UCSD-AML1 (cell line): ENCODE data around the gene FCN1.
"Not testable (repeated sequence)": the region's sequence is repeated elsewhere in the genome, so short reads cannot be mapped to it uniquely, and the experiment has no call there.

Source experiments
- DNase-seq: peaks from one replicate; lab custom pipeline; 2025; ENCODE audit not compliant: unreplicated experiment; lab: John Stamatoyannopoulos, UW

FCN1 gene

GRCh38 chr9:134917431-134918373 is at the start of gene FCN1:
Gene FCN1, minus strand, starts transcription at chr9:134917912. Its CDS starts 41 bp downstream, at chr9:134917871.
- peak; percentile 42 for DNase-seq

DNA sequence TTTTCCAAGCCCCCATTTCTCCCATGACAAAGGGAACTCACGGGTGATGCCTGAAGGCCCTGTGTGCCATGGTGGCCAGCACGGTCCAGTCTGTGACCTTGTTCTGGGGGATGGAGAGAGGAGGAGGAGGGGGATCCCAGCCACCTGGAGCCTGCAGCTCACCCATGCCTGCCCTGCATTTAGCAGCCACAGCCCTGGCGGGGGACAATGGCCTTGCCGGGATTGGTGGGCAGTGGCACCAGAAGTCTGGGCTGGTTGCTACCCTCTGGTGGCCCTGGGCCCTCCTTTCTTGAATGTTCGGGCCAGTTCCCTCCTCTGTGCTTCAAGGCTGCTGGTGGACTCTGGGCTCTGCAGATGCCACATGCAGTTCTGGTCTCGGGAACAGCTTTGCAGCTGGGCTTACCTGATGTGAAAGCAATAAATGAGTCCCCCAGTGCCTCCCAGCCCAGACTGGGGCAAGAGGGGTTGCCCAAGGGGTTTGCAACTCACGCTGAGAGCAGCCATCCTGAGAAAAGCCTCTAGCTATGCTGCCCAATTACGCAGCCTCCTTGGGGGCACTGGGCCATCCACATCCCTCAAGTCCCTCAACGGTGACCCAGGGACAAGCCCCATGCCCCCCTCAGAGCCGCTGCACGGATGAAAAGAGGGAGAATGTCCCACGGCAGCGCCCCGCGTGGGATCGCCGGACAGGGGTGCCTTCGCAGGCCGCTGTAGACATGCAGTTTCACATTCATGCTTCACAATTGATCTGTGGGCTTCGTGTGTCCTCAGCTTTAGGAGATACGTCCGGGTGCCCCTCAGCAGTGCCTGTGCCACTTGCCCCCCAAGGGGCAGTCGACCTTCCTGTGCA is 49.2 kb upstream of the FCN1 start:
- no peak for DNase-seq

GRCh38 chr9:134966270-134966669 is 48.6 kb upstream of the FCN1 start:
- no peak for DNase-seq

DNA sequence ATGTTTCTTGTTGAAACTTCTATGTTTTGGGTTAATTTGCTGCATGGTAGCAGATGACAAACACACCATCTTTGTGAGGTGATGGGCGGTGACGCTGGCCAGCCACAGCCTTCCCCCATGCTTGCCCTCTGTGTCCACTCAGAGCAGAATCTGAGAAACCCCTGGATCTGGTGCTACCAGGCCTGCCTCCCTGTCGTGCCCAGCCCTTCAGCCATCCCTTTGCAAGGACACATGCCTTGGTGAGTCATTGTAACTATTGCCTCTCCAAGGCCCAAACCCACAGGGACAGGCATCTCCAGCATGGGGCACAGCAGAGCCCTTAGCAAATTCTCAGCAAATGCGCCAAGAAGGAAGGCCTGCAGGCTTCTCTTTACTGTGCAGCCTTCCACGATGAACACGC is 48.1 kb upstream of the FCN1 start:
- no peak for DNase-seq

- no peak for DNase-seq
These were observed 47.7 kb upstream of the FCN1 start for GRCh38 chr9:134965411-134965810.

DNA sequence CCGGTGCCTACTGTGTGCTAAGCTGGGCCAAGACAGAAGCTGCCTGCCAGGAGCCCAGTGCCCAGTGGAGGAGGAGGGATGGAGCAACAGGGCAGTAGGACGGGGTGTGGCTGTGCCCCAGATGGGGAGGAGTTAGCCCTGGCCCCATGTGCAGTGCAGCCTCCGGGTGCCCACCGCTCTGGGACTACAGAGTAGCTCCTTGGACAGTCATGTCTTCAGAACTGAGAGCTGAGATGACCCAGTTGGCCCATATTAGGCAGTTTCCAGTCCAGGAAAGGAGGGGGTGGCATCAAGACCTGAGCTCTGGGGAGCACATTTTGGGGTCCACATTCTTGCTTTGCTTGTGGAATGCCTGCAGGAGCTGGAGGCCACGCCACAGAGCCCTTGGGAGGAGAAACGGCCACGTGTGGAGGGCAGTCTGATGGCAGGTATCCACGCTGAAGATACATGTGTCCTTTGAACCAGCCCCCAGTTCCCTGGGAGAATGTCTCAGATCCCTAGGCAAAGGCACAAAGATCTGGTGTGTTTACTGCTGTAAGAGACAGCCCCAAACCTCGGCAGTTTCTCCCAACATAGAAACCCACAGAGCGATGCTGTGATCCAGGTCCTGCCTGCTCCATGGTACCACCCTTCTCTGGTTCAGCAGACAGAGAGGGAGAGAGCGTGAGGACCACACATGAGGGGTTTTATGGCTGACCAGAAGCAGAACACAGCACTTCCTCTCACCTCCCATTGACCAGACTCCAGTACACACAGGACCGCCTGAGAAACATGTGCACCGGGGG is 46.8 kb upstream of the FCN1 start:
- no peak for DNase-seq

- DNase-seq, result no peak
These were observed 45.8 kb upstream of the FCN1 start for GRCh38 chr9:134963546-134963945.

- no peak for DNase-seq
These were observed 45.3 kb upstream of the FCN1 start for GRCh38 chr9:134962973-134963364.

GRCh38 chr9:134962065-134962972 is 44.6 kb upstream of the FCN1 start:
- no peak for DNase-seq

- DNase-seq, result no peak
These were observed 43.8 kb upstream of the FCN1 start for GRCh38 chr9:134961331-134962064.

DNA sequence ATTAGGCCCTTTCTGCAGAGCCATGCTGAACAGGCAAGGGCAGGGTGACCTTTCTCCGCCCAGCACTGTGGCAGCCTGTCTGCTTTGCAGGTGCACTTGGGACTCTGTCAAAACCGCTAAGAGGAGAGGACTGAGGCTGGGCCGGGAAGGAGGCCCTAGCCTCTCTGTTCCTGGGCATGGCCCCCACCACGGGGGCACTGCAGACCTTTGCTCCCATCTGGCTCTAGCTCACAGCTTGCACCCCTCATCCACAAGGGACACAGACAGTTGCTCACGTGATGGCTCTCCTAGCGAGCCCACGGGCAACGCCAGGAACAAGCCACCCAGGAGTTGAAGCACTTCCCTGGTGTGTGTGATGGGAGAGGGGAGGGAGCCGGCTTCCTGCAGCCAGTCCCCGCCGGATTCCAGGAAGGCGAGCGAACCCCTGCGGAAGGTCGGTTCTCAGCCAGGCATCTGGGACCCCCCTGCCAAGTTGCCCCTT is 43.0 kb upstream of the FCN1 start:
- DNase-seq, result no peak

DNA sequence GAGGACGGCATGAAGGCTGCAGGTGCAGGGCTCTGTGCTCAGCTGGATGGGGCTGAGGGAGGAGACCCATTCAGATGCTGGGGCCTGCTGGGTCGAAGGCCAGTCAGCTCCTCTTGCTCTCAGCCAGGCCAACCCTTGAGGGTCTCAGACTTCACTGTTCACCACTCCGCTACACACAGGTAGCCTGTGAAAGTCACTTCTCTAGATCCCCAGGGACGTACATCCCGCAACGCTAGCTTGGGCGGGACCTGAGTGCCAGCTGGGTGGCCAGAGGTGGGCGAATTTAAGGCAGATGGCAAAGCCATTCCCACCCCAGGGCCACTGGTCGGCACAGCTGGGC is 42.2 kb upstream of the FCN1 start:
- DNase-seq, result no peak

GRCh38 chr9:134959126-134959970 is 41.6 kb upstream of the FCN1 start:
- no peak for DNase-seq

DNA sequence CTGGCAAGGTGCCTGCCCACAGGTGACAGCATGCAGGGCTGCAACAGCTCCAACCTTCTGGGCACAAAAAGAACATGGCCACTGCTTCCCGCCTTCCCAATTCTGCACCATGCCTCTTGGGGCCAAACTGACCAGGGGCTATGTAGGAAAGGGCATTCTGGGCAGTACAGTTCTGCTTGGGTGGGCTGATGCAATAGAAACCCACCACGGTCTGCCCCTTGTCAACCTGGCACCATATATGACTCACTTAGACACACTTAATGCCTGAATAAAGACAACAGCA is 40.2 kb upstream of the FCN1 start:
- no peak for DNase-seq

GRCh38 chr9:134957165-134957944 is 39.6 kb upstream of the FCN1 start:
- DNase-seq, result no peak

DNA sequence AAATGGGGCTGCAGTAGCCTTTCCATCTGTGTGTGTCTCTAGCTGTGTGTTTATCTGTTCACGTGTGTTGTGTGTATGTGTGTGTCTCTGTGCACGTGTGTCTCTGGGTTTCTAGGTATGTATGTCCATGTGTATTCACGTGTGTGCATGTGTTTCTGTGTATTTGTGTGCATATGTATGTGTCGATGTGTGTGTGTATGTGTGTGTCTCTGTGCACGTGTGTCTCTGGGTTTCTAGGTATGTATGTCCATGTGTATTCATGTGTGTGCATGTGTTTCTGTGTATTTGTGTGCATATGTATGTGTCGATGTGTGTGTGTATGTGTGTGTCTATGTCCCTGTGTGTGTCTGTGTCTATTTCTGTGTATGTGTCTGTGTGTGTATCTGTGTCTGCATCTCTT is 38.7 kb upstream of the FCN1 start:
- DNase-seq, result not testable (repeated sequence)

GRCh38 chr9:134955801-134956200 is 38.1 kb upstream of the FCN1 start:
- DNase-seq, result no peak

DNA sequence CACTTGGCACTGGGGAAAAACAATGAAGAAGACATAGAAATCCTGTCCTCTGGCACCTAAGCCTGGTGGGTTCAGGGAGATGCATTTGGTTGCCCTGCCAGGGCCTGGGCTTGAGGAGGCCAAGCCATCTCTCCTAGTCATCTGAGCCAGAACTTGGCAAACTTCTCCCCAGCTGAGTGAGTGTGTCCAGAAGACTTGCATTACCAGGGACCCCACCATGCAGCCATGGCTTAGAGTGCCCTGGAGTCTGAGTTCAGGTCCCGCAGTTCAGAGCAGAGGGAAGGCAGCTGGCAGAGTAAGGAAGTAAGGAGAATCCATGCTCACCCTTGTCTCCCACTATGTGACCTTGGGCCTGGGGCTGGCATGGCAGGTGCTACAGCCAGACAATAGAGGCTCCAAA is 37.4 kb upstream of the FCN1 start:
- no peak for DNase-seq
